Measurements from ENCODE around the gene MYO3B. TPM values are rescaled to one million over a fixed set of nuclear protein-coding genes. Genes with fewer than 3 reads are reported as not detected.

The MYO3B gene
- total RNA-seq, 2 experiments from 2014 or later = 0.04 to 0.08 TPM

DNA sequence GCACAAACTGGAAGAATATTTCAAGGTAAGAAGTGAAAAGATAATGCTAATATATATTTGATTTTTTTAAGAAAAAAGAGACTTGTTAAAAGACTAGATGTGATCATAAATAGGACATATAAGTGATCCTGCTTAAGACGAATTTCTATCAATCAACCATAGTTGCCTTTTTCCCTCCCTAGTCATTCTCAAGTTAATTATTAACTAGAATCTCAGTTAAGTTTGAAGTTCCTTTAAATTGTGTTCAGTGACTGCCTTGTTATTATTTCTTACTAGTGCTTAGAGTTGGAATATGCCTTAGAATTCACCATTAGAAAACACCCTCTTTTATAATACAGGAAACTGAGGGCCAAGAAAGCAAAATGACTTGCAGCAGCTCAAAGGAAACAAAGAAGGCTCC is 395.7 kb downstream of the MYO3B start:
- peaks cover 16% of the 10 kb centered on the region for H3K27me3 Mint-ChIP-seq
- no peaks in the 10 kb centered on the region for H3K9me3 Mint-ChIP-seq
- no peak for DNase-seq
- no peaks in the 10 kb centered on the region for H3K4me1 Mint-ChIP-seq
- H3K4me3 Mint-ChIP-seq = no peak overlapping the region
- H3K36me3 Mint-ChIP-seq = no peaks in the 10 kb centered on the region
- H3K27ac Mint-ChIP-seq = no peak overlapping the region

DNA sequence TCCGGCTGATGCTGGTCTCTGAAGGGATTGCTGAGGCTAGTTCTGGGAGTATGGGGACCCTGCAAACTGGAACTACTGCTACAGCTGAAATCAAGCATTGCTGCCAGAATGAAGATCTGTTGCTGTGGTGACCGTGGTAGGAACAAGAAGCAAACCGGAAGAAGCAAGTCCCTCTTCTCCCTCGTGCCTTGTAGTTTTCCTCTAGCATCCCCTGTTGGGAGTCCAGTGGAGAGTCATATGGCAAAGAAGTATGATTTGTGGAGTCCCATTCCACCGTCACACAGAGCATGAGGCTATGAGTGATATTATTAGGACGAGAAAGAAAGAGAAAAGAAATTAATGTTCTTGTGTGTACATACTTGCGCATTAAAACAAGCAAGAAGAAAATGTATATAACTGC is 398.3 kb downstream of the MYO3B start:
- Mint-ChIP-seq H3K4me1 (no peaks in the 10 kb centered on the region), H3K27ac (no peak overlapping the region), H3K27me3 (peaks cover 3% of the 10 kb centered on the region), H3K4me3 (no peak overlapping the region), H3K36me3 (no peaks in the 10 kb centered on the region), H3K9me3 (no peaks in the 10 kb centered on the region)
- no peak for DNase-seq

DNA sequence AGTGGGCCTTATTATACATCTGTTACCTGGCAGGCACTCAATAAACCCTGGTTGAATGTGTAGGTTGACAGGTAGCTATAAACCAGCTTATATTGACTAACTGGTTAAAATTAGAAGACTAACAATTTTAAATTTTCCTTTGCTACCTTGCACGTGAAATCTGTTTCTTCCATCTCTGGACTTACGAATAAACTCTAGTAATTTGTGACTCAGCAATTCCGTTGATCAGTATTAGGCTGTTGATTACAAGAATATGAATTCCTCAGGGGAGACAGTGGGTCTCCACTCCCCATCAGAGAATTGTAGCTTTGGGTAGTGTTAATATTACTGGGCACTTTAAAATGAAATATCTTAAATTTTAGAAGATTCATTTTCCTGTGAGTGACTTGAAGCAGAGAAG is 399.4 kb downstream of the MYO3B start:
- H3K9me3 Mint-ChIP-seq = no peaks in the 10 kb centered on the region
- no peaks in the 10 kb centered on the region for H3K4me1 Mint-ChIP-seq
- no peak overlapping the region for H3K4me3 Mint-ChIP-seq
- H3K36me3 Mint-ChIP-seq = no peaks in the 10 kb centered on the region
- H3K27ac Mint-ChIP-seq = no peak overlapping the region
- no peak for DNase-seq
- peaks cover 3% of the 10 kb centered on the region for H3K27me3 Mint-ChIP-seq

DNA sequence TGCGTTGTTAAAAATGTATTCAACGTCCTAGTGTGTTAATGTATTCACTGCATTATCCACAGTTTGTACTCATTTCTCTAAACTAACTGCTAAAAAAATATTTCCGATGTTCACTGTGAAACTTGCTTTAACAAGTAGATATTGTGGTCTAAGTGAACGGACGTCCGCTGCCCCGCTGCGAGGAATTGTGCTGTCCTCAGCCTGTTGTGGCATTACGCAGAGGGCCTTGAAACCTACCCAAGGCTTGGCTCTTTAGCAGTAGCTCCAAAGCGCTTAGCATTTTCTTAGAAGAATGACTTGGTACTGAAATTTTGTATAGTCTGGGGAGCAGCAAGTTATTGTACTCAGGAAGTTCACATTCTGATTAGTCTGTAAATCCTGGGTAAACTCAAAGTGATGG is 400.7 kb downstream of the MYO3B start:
- peaks cover 3% of the 10 kb centered on the region for H3K27me3 Mint-ChIP-seq

DNA sequence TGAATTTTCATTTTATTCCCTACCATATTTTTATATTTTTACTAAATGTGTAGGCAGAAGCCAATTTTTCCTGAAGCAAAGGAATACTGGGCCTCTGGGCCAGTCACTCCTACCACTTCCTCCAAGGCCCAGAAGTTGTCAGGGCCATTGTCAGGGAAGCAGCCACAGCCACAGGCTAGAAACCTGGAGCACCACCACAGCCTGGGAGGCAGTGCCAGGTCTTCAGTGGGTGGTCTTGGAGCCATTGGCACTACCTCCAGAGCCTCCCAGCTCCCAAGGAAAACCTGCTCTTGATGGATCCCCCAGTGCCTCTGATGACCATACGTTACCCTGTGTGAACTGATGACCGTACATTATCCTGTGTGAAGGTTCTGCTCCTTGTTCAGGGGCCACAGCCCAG is 401.6 kb downstream of the MYO3B start:
- Mint-ChIP-seq H3K4me1 (no peaks in the 10 kb centered on the region), H3K9me3 (no peaks in the 10 kb centered on the region), H3K27ac (no peak overlapping the region), H3K4me3 (no peak overlapping the region), H3K36me3 (no peaks in the 10 kb centered on the region), H3K27me3 (peaks cover 3% of the 10 kb centered on the region)
- DNase-seq = no peak

More for the DNA sequence above, 400.7 kb downstream of the MYO3B start:
- Mint-ChIP-seq H3K27ac (no peak overlapping the region), H3K9me3 (no peaks in the 10 kb centered on the region), H3K4me3 (no peak overlapping the region), H3K36me3 (no peaks in the 10 kb centered on the region), H3K4me1 (no peaks in the 10 kb centered on the region)
- DNase-seq = no peak

DNA sequence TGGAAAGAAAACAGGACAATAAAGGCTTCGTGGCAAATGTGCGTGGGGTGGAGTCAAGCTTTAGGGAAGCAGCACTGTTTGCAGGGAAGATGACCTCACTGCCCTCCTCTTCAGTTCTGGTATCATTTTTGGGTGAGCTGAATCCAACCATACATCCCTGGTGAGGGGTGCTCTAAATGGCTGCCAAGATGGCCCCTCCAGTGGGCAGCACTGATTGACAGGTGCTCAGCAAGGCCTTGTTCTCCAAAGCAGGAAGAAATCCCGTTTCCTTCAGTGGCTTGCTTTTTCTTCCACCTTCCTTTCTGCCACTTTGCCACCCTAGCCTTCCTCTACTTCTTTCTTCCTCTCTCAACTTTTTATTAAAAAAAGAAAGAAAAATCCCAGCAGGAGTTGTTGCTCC is 404.4 kb downstream of the MYO3B start:
- no peak for DNase-seq
- Mint-ChIP-seq H3K9me3 (no peaks in the 10 kb centered on the region), H3K27ac (no peak overlapping the region), H3K36me3 (no peaks in the 10 kb centered on the region), H3K4me1 (no peaks in the 10 kb centered on the region), H3K4me3 (no peak overlapping the region), H3K27me3 (no peaks in the 10 kb centered on the region)

DNA sequence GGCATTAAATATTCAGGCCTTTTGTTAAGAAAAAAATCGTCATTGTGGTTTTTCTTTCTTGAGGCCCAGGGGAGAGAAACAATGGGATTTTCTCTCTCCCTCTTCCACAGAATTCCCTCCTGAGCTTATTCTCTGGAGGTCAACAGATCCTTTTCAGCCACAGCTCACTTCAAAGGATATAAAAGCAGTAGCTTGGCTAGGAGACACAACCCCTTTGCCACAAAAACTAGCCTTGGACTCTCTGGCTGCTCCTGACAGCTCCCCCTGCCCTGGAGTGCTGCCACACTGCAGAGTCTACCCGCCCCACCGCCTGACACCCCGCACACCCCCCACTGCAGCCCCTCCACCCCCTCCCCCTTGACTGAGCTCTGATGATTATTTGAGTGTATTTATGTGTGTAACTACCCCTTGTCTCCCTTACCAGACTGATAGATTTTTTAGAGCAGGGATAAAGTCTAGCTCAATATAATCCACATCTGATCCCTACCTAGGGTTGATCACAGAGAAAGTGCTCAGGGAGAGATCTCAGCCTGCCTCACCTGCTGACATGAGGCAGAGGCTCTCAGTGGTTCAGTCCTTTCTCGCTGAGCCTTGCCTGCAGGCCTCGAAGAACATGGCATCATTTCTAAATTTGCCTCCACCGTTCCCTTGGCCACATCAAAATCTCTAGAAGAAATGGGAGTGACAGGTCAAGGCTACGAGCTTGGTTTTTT is 405.0 kb downstream of the MYO3B start:
- Mint-ChIP-seq H3K27me3 (peaks cover 2% of the 10 kb centered on the region), H3K27ac (no peak overlapping the region), H3K9me3 (no peaks in the 10 kb centered on the region), H3K4me1 (no peaks in the 10 kb centered on the region), H3K4me3 (no peak overlapping the region), H3K36me3 (no peaks in the 10 kb centered on the region)
- DNase-seq = no peak

DNA sequence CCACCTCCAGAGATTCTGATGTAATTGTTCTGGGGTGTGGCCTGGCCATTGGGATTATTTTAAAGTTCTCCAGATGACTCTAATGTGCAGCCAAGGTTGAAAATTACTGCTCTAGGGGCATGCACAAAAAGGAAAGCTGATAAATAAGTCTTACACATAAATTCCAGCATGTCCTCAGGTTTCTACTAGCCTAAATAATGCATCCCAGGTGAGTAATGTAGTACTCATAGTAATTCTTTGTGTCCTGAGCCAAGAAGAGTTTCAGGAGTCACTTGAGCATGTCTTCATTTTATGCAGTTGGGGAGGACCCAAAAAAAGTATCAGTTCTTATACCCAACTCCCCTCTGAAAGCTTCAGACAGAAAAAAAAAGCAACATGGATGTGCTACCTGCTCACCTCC is 407.1 kb downstream of the MYO3B start:
- H3K36me3 Mint-ChIP-seq = no peaks in the 10 kb centered on the region
- no peak overlapping the region for H3K4me3 Mint-ChIP-seq
- no peaks in the 10 kb centered on the region for H3K4me1 Mint-ChIP-seq
- no peak overlapping the region for H3K27ac Mint-ChIP-seq
- peaks cover 5% of the 10 kb centered on the region for H3K27me3 Mint-ChIP-seq
- no peaks in the 10 kb centered on the region for H3K9me3 Mint-ChIP-seq
- no peak for DNase-seq

DNA sequence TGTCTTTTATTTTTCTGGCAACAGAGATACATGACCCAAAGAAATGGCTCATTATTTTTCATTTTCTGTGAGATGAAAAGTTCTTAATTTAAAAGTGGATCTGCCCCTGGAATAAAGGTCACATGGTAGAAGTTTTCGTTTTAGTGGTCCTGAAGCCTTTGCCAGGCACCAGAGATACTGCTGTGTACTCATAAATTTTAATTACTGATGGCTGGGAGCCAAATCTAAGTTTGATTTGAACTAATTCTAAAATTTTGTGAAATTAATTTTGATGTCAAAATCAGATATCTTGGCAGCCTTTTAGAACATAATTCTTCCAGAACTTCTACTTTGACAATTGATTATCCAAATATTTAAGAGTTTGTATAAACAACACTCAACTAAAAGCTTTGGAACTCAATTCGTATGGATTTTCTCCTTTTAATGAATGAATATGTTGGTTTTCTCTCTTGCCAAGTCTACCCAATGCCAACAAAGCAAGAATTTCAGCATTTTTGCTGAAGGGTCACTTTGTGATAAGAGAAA is 408.7 kb downstream of the MYO3B start:
- H3K27me3 Mint-ChIP-seq = peaks cover 5% of the 10 kb centered on the region
- DNase-seq = no peak
- H3K4me1 Mint-ChIP-seq = no peaks in the 10 kb centered on the region
- H3K27ac Mint-ChIP-seq = no peak overlapping the region
- no peak overlapping the region for H3K4me3 Mint-ChIP-seq
- no peaks in the 10 kb centered on the region for H3K9me3 Mint-ChIP-seq
- no peaks in the 10 kb centered on the region for H3K36me3 Mint-ChIP-seq

DNA sequence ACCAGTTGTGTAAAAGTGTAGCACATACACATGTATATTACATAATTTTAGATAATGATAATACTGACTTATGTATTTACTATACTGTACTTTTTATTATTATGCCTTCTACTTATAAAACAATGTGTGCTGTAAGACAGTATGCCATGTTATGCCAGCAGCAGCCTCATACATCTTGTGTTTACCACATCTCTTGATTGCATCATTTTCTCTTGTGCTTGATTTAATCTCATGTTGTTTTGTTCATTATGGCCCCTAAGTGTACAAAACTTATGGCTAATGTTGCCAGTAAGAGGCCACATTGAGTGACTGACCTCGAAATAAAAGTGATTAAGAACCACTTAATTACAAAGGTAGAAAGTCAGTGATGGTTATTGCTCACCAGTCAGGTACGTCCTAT is 409.2 kb downstream of the MYO3B start:
- no peaks in the 10 kb centered on the region for H3K4me1 Mint-ChIP-seq
- no peak overlapping the region for H3K4me3 Mint-ChIP-seq
- no peak overlapping the region for H3K27ac Mint-ChIP-seq
- no peaks in the 10 kb centered on the region for H3K36me3 Mint-ChIP-seq
- no peaks in the 10 kb centered on the region for H3K9me3 Mint-ChIP-seq
- no peak for DNase-seq
- peaks cover 5% of the 10 kb centered on the region for H3K27me3 Mint-ChIP-seq

DNA sequence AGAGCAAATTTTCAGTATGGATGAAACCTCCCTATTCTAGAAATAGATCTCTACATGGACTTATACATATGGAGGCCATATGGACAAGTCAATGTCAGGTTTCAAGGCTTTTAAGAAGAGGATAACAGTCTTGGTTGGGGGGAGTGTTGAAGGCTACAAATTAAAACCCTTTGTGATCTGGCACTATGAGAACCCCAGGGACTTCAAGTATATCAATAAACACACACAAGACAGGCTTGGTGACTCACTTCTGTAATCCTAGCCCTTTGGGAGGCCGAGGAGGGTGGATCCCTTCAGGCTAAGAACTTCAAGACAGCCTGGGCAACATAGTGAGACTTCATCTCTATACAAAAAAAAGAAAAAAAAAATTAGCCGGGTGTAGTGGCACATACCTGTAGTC is 410.0 kb downstream of the MYO3B start:
- Mint-ChIP-seq H3K27ac (no peak overlapping the region), H3K9me3 (no peaks in the 10 kb centered on the region), H3K4me1 (no peaks in the 10 kb centered on the region), H3K27me3 (peaks cover 5% of the 10 kb centered on the region), H3K4me3 (no peak overlapping the region), H3K36me3 (no peaks in the 10 kb centered on the region)
- DNase-seq = no peak

DNA sequence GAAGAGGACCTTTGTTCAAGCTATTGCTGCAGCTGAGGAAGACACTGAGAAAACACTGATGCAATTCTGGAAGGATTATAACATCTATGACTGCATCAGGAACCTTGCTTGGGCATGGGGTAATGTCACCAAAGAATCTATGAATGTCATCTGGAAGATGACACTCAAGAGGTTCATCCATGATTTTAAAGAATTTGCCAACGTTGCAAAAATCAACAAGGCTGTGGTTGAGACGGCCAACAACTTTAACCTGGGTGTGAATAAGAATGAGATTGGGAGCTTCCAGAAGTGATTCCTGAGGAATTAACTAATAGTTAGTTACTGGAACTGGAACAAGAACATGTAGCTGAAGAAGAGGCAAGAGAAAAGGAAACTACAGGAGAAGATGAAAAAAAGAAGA is 410.8 kb downstream of the MYO3B start:
- H3K36me3 Mint-ChIP-seq = no peaks in the 10 kb centered on the region
- H3K4me1 Mint-ChIP-seq = no peaks in the 10 kb centered on the region
- no peak for DNase-seq
- no peak overlapping the region for H3K27ac Mint-ChIP-seq
- H3K4me3 Mint-ChIP-seq = no peak overlapping the region
- peaks cover 5% of the 10 kb centered on the region for H3K27me3 Mint-ChIP-seq
- H3K9me3 Mint-ChIP-seq = no peaks in the 10 kb centered on the region

DNA sequence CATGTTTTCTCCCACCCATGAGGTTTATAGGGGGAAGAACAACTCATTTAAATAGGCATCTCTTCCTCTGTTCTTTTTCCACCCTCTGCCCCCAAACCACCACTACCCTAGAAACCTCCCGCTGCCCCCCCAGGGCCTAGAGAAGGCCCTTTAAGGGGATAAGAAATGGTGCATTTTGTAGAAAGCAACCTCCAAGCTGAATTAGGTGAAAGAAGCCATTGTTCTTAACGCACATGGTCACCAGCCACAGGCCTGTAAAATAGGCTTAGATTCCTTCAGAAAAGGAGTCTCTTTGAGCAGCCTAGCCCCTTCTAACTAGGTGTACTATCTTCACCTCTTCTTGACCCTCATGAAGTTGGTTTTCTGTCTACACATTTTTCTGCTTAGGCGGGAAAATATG is 418.6 kb downstream of the MYO3B start:
- DNase-seq = no peak
- H3K27me3 Mint-ChIP-seq = no peaks in the 10 kb centered on the region
- H3K4me3 Mint-ChIP-seq = no peak overlapping the region
- no peaks in the 10 kb centered on the region for H3K9me3 Mint-ChIP-seq
- no peaks in the 10 kb centered on the region for H3K36me3 Mint-ChIP-seq
- no peaks in the 10 kb centered on the region for H3K4me1 Mint-ChIP-seq
- no peak overlapping the region for H3K27ac Mint-ChIP-seq

DNA sequence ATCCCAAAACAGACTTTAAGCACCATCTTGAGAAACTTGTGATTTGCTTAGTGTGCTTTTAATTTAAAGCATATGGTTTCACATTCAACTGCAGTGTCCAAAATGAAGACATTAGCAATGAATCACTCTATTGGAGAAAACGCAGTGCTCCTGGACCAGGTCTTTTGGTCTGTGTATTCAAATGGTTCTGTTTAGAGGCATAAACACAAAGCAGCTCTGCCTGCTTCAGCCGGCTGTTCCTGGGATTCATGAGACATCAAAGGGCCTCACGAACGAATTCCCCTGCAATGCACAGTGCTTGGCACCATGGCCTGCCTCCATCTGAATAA is 420.1 kb downstream of the MYO3B start:
- no peaks in the 10 kb centered on the region for H3K36me3 Mint-ChIP-seq
- H3K4me3 Mint-ChIP-seq = no peak overlapping the region
- no peaks in the 10 kb centered on the region for H3K4me1 Mint-ChIP-seq
- H3K9me3 Mint-ChIP-seq = no peaks in the 10 kb centered on the region
- DNase-seq = no peak
- no peak overlapping the region for H3K27ac Mint-ChIP-seq
- H3K27me3 Mint-ChIP-seq = no peaks in the 10 kb centered on the region

DNA sequence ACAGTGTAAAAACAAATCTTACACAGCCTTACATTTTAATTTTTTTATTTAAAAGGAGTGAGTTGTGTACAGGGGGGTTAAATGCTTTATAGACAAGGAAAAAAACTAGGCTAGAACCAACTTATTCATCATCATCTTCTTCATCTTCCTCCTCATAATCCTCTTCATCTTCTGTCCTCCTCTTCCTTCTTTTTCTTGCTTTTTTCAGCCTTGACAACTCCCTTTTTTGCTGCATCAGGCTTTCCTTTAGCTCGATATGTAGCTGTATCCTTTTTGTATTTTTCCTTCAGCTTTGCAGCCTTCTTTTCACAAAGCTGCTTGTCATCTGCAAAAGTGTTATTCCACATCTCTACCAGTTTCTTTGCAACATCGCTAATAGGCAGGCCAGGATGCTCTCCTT is 423.5 kb downstream of the MYO3B start:
- DNase-seq = no peak
- no peaks in the 10 kb centered on the region for H3K36me3 Mint-ChIP-seq
- H3K4me1 Mint-ChIP-seq = no peaks in the 10 kb centered on the region
- peaks cover 7% of the 10 kb centered on the region for H3K27me3 Mint-ChIP-seq
- H3K4me3 Mint-ChIP-seq = no peak overlapping the region
- H3K9me3 Mint-ChIP-seq = no peaks in the 10 kb centered on the region
- no peak overlapping the region for H3K27ac Mint-ChIP-seq

DNA sequence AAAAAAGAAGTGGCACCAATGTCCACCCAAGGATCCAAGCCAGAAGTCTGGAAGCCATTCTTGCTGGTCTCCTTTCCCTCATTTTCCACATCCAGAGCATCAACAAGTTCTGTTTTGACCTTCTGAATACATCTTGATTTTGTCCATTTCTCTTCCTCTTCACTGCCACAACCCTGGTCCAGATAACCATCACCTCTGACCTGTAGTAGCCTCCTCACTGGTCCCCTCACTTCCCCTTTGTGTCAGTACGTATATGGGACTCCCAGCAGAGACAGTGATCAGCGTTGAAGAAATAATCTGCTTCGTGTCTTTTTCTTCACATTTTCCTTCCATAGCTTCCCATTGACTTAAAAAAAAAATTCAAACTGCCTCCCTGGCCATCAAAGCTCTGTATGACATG is 427.9 kb downstream of the MYO3B start:
- no peaks in the 10 kb centered on the region for H3K4me1 Mint-ChIP-seq
- H3K36me3 Mint-ChIP-seq = no peaks in the 10 kb centered on the region
- H3K27ac Mint-ChIP-seq = no peak overlapping the region
- DNase-seq = no peak
- H3K9me3 Mint-ChIP-seq = no peaks in the 10 kb centered on the region
- H3K4me3 Mint-ChIP-seq = no peak overlapping the region
- H3K27me3 Mint-ChIP-seq = peaks cover 7% of the 10 kb centered on the region

Measured in activated naive CD8-positive, alpha-beta T cell treated with anti-CD3 and anti-CD28 coated beads for 36 hours (primary cell).